Cardiac muscle cell (in vitro differentiated cells and primary cell): Measurements from ENCODE around the gene CACNA1C. TPM values are rescaled to one million over a fixed set of nuclear protein-coding genes. Genes with fewer than 3 reads are reported as not detected.
"Not testable (repeated sequence)": the region's sequence is repeated elsewhere in the genome, so short reads cannot be mapped to it uniquely, and the experiment has no call there.

Source experiments
- DNase-seq, 2 donors: peaks; one replicate each; pipeline versions ENCODE4 v3.0.0 to v3.0.0-alpha.2; 2010 to 2017; ENCODE audit warnings: low read depth in 1 of 2, low spot score in 1 of 2
- H3K27ac ChIP-seq: fragments of 200-600 bp; sonication (generic); 2 replicates; pipeline ENCODE4 v1.5.1; 2016
- H3K27me3 ChIP-seq: fragments of 200-600 bp; sonication (generic); 2 replicates; pipeline ENCODE4 v1.6.0; 2016; ENCODE audit warnings: control low read depth
- H3K36me3 ChIP-seq: fragments of 200-600 bp; sonication (generic); 2 replicates; pipeline ENCODE4 v1.5.1; 2016; ENCODE audit warnings: control low read depth
- H3K4me1 ChIP-seq: fragments of 200-600 bp; sonication (generic); 2 replicates; pipeline ENCODE4 v1.8.1; 2017; ENCODE audit warnings: low read depth, mild to moderate bottlenecking, mixed run types
- H3K4me3 ChIP-seq: fragments of 200-600 bp; sonication (generic); 2 replicates; pipeline ENCODE4 v1.5.1; 2016; ENCODE audit warnings: mild to moderate bottlenecking
- H3K9me3 ChIP-seq: fragments of 200-600 bp; sonication (generic); 2 replicates; pipeline ENCODE4 v1.5.1; 2017; ENCODE audit warnings: low read depth, mild to moderate bottlenecking, control low read depth
- CTCF ChIP-seq: IDR thresholded peaks from 2 replicates; pipeline ENCODE4 v1.5.1; 2012; ENCODE audit warnings: low read depth, mild to moderate bottlenecking, low read length
- polyA plus RNA-seq: library from polyadenylated mRNA; unstranded; fragments of >200 nt; fragmentation: Nextera tagmentation; extraction: Ambion mirVana; gene quantifications from 2 replicates; pipeline ENCODE4 v1.2.1, GENCODE V29; 2016
- total RNA-seq: library from RNA; depleted of rRNA; stranded (reverse); fragments of >200 nt; gene quantifications from 2 replicates; pipeline ENCODE4 v1.2.3, GENCODE V29; 2016

Gene CACNA1C
- total and polyA plus RNA-seq, 2 experiments from 2014 or later = 40.8 to 77.8 TPM

- Histone ChIP-seq H3K4me3 (no peak overlapping the region), H3K4me1 (peaks cover 4% of the 10 kb centered on the region), H3K27me3 (no peaks in the 10 kb centered on the region), H3K9me3 (no peaks in the 10 kb centered on the region), H3K27ac (no peak overlapping the region), H3K36me3 (peaks cover 8% of the 10 kb centered on the region)
- DNase-seq = no peak
- TF ChIP-seq CTCF = no peak
These were observed 73.1 kb downstream of the CACNA1C start for GRCh38 chr12:2125651-2126522.

GRCh38 chr12:2126676-2127406 lies 74.1 kb downstream of the CACNA1C start:
- H3K36me3 ChIP-seq = peaks cover 4% of the 10 kb centered on the region
- H3K27ac ChIP-seq = no peak overlapping the region
- no peak overlapping the region for H3K4me3 ChIP-seq
- no peak for DNase-seq
- TF ChIP-seq CTCF = no peak
- no peaks in the 10 kb centered on the region for H3K9me3 ChIP-seq
- peaks cover 4% of the 10 kb centered on the region for H3K4me1 ChIP-seq
- no peaks in the 10 kb centered on the region for H3K27me3 ChIP-seq

GRCh38 chr12:2129076-2129475 lies 76.3 kb downstream of the CACNA1C start:
- no peak for TF ChIP-seq CTCF
- no peak overlapping the region for H3K4me3 ChIP-seq
- H3K27ac ChIP-seq = no peak overlapping the region
- no peaks in the 10 kb centered on the region for H3K36me3 ChIP-seq
- no peaks in the 10 kb centered on the region for H3K9me3 ChIP-seq
- no peaks in the 10 kb centered on the region for H3K27me3 ChIP-seq
- peak in 1 of 2 donors; percentile 10 for DNase-seq
- peaks cover 4% of the 10 kb centered on the region for H3K4me1 ChIP-seq

- not testable (repeated sequence) for H3K4me3 ChIP-seq, H3K27me3 ChIP-seq, H3K36me3 ChIP-seq, H3K4me1 ChIP-seq, H3K9me3 ChIP-seq, DNase-seq
- H3K27ac ChIP-seq = peak overlapping the region; percentile 62
These were observed 83.1 kb downstream of the CACNA1C start for GRCh38 chr12:2135661-2136418.

- no peak overlapping the region for H3K4me3 ChIP-seq
- no peaks in the 10 kb centered on the region for H3K4me1 ChIP-seq
- no peak for TF ChIP-seq CTCF
- peak overlapping the region; percentile 62 for H3K27ac ChIP-seq
- no peaks in the 10 kb centered on the region for H3K27me3 ChIP-seq
- no peak for DNase-seq
- no peaks in the 10 kb centered on the region for H3K36me3 ChIP-seq
- H3K9me3 ChIP-seq = no peaks in the 10 kb centered on the region
These were observed 84.1 kb downstream of the CACNA1C start for GRCh38 chr12:2136901-2137300.
